Limb (tissue), 2 donors: ENCODE data around the gene CDRT15.
"Not testable (repeated sequence)": the region's sequence is repeated elsewhere in the genome, so short reads cannot be mapped to it uniquely, and the experiment has no call there.

Experiments
- DNase-seq, 2 donors: peaks; one replicate each; pipeline ENCODE4 v3.0.0-alpha.2; 2016; ENCODE audit errors: extremely low spot score in 2 of 2

The CDRT15 gene

DNA sequence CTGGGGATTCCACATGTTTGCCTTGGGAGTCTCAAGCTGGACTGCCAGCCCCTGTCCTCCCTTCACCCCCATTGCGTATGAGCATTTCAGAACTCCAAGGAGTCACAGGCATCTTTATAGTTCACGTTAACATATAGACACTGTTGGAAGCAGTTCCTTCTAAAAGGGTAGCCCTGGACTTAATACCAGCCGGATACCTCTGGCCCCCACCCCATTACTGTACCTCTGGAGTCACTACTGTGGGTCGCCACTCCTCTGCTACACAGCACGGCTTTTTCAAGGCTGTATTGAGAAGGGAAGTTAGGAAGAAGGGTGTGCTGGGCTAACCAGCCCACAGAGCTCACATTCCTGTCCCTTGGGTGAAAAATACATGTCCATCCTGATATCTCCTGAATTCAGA lies 28.9 kb downstream of the CDRT15 start:
- DNase-seq, result no peak

DNA sequence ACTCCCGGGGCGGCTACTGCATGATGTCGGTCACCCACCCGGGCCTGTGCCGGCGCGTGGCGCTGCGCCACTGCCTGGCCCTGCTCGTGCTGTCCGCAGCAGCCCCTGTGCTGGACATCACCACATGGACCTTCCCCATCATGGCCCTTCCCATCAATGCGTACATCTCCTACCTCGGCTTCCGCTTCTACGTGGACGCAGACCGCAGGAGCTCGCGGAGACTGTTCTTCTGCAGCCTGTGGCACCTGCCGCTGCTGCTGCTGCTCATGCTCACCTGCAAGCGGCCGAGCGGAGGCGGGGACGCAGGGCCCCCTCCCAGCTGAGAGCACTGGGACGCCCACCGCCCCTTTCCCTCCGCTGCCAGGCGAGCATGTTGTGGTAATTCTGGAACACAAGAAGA lies 29.8 kb downstream of the CDRT15 start:
- DNase-seq, result no peak

DNA sequence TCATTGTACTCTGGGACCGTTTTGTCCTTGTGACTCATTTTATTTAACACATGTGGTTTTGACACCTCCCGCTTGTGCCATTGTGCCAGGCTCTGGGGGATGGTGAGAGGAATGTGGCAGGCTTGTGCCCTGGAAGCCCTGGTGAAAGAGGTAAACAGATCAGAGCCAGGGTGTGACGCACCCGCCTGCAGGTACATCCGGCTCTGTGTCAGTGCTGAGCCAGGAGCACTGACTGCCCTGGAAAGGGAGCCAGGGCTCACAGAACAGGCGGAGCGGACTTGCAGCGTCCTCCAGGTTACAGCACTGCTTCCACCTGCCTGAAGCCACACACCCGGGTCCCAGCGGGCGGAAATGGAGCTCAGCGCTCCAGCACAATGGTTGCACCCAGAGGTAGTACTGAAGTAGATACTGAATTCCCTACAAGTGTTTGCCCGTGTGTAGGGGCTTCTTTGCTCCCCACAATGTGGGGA lies 30.6 kb downstream of the CDRT15 start:
- DNase-seq, result no peak

DNA sequence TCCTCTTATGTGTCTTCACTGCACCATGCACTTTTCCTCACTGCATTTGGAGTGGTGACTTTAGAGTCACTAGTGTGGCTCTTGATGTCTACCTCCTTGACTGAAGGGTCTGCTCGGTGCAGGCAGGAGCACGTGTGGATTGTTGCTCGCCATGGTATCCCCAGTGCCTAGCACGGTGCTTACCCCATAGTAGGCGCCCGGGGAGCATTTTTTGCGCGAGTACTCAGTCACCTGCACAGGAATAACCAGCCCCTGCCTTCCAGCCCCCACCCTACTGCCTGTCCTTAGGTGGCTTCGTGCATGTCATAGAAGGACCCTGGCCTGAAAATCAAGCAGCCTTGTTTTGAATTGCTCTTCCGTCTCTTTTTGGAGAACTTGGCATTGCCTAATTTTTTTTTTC lies 31.3 kb downstream of the CDRT15 start:
- DNase-seq, result no peak

DNA sequence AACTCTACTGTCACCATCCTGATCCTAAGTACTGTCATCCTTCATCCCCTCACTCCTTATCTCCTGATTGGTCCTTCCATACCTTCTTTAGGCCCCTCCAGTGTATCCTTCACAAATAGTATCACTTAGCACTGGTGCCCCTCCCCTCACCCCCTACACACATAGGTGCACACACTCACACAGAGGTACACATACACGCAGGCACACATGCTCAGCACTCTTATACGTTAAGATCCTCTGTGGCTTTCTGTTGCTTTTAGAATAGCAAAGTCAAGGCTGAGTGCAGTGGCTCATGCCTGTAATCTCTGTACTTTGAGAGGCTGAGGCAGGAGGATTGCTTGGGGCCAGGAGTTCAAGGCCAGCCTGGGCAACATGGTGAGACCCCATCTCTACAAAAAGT lies 32.1 kb downstream of the CDRT15 start:
- no peak for DNase-seq

DNA sequence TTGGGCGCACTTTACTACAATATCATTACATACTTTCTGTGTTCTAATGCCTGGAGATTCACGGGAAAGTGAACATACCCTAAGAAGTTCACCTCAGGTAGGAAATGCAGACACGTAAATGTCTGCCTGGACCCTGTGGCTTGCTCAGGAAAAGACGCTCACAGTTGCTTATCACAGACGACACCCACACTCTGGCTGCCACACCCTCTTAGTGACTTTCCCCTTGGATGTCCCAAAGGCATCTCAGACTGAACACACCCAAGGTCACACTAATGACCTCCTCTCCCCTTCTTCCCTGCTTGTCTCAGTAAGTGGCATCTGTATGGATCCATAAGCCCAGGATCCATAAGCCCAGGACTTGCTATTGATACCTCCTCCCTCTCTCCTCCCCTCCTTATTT lies 32.6 kb downstream of the CDRT15 start:
- DNase-seq, result no peak

DNA sequence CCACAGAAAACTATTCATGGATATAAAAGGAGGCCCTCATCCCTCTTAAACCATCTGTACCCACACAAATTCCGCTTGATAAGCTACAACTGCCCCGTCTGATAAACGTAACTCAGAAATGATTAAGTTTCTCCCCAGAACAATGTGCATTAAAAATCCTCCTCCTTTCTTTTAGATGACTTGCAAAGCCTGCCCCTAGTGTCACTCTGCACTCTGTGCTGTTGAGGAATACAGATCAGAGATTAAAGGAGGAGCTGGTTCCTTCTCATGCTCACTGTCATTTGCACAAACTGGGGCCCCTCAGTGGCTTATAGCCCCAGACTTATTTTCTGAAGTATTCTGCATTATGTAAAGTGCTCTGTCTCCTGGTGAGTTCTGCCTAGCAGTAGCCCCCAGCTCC lies 33.3 kb downstream of the CDRT15 start:
- no peak for DNase-seq

DNA sequence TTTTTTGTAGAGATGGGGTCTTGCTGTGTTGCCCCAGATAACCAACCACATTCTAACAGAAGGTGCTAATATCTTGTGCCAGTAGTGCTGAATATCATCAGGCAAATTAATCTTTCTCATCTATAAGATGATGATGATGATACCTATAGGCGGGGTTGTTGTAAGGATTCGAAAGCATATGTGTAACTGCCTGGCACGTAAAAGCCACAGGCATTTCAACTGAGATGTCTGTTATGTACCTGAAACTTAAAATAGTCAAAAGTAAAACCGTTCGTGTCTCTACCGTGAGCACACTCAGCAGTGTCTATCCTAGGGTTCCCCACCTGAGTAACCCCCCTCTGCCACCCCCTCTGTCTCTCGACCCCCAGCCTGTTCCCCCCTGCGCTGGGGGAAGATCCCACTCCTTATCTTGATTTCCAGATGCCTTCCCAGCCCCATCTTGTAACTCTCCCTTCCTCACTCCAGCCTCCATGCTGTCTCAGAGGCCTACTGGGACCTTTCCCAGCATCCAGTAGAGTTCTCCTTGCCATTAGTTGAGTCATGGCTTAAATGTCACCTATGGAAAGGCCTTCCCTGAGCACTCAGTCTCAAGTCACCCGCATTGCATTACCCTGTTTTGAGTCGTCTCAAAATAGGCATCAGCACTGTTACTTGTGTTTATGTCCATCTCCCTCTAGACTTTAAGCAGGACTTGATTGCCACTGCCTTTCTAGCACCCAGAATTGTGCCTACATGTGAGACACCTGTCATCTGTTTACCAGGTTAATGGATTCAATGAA lies 34.1 kb downstream of the CDRT15 start:
- DNase-seq, result no peak

DNA sequence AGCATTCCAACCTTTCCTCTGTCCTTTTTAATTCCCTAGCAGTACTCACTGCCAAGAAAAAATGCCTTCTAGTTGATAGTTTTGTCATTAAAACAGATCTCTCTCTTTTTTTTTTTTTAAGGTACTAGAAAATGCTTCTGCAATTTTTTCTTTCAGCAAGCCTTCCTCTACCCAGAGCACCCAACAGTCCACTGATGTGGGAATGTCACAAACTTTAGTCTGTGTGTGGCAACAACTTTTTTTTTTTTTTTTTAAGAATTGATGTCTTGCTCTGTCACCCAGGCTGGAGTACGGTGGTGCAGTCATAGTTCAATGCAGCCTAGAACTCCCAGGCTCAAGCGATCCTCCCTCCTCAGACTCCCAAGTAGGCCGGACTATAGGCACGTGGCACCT lies 34.7 kb downstream of the CDRT15 start:
- no peak for DNase-seq

DNA sequence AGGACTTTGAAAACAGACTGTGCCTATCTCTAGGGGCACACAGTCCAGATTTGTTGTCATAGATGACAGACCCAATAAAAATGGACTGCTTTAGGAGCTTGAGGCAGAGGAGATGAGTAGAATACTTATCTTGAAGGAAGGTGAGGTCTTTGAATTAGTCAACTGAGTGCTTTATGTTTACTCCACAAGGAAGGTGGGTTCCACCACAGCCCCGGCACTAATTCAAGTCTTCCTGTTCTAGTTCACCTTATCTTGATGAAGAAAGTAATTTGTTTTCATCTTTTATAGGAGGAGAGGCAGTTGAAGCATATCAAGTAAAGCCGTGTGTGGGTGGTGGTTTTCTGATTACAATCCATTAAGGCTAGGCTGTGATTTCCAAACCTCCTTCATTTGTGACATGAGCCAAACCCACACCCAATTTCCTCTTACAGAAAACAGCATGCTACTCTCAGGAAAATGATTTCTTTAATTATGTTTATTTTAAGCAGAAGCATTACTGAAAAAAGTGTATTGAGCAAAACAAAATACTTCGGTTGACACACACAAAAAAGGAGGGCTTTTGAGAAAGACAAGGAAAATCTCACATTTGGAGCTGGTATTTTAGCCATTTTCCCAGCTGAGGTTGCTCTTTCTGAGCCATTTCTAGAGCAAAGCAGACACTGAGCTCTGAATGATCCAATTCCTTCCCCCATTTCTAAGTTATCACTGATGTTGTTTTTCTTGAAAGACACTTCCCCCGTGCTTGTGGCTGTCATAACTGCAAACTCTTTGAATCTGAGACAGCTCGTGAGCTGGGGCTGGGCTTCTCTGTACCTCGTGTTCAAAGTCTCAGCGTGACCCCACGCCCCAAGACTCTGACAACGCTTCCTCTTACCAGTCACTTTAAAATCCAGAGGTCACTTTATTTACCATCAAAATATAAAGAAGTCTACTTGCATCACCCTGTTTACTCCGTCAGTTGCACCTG lies 35.4 kb downstream of the CDRT15 start:
- DNase-seq, result no peak

DNA sequence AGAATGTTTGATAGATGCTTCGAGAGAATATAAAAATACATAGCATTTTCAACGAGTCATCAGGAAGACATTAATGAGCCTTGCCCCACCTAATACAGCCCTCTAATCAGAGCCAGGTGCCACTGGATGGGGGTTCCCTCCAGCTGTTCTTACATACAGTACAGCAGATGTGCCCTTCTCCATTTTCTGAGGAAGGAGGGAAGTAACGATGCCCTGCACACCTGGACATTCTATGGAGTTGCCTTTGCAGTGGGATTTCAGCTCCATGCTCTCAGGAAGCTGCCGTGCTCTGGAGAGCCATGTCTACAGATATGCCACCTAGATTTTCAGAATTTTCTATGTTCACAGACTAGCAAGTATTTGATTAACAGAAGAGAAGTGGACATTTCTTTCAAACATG lies 36.3 kb downstream of the CDRT15 start:
- no peak for DNase-seq

DNA sequence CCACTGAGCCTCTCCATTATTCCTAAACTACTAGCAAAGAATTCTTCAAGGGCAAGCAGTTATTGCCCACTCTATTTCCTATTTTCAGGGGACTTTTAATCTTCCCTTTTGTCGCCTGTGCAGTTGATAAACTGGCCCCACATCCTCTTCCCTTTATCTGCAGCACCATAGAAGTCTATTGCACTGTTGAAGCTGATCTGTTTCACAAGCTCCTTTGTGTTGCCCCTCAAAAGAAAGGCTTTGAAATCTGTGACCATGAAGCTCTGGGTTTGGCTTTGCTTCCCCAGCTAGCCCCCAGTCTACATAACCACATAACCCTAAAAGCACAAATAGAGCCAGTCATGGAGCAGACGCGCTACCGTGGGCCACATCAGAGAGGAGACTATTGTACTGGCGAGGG lies 37.1 kb downstream of the CDRT15 start:
- no peak for DNase-seq

DNA sequence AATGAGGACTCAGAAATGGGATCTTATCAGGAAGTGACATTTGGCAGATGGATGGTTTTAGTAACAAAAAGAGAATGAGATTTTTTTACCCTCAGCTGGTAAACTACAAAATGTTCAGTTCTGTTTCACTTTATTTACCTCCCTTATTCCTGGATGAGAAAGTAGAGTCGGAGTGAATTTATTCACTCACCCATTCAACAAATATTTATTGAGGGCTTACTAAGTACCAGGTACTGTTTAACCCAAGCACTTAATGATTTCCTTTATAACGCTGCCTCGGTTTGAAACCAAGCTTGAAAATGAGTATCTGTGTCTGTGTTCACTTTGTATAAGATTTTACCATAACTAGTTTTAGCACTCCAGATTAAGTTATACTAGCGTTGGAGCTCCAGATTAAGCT lies 38.1 kb downstream of the CDRT15 start:
- DNase-seq, result no peak

DNA sequence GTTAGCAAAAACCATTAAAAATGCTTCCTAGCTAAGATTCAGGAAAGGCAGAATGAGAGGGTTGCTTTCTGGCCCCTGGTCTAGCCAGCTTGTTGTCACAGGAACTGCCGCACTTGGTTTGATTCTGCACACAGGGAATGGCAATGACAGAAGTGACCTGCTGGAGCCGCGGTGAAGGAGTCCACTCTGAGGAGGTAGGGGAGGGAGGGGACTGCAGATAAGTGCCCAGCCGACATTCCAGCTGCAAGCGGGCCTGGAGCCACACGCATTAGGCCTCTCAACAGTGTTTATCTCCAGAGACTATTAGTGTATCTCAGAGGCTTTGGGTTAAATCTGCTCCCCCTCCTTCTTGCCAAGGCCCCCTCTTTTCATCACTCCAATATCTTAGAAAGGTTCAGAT lies 38.6 kb downstream of the CDRT15 start:
- DNase-seq, result no peak

DNA sequence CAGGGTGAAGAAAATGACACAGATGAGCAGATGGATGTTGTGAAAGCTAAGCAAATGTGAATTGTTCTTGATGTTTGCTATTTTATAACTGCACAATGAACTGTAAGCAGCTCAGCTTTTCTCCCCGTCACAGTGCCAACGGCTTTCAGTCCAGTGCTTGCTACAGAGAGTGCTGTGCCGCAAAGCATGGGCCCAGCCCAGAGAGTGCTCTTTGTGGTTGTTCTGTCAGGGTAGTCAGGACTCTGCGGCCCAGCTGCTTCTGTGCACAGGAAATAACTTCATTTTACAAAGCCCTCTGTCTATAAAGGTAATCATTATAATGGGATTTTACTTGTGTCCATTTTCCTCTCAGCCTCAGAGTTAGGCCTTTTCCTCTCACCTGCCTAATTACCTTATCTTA lies 39.1 kb downstream of the CDRT15 start:
- DNase-seq, result no peak

DNA sequence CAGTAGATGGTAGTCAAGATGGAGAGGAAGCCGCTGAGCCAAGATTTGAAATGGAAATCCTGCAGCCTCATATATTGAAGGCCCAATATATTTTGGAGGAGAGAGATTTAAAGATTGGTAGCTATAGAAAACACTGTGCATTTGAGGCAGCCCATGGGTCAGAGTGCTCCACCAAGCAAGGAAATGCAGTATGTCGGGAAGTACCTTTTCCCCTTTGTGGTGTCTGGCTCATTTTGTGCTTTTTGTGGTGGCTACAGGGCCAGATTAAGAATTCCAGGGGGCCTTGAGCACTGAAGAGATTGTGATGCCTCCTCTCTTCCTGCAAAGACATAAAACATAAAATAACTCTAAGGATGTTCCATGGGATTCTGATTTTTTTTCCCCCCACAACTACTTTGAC lies 39.6 kb downstream of the CDRT15 start:
- DNase-seq, result no peak

DNA sequence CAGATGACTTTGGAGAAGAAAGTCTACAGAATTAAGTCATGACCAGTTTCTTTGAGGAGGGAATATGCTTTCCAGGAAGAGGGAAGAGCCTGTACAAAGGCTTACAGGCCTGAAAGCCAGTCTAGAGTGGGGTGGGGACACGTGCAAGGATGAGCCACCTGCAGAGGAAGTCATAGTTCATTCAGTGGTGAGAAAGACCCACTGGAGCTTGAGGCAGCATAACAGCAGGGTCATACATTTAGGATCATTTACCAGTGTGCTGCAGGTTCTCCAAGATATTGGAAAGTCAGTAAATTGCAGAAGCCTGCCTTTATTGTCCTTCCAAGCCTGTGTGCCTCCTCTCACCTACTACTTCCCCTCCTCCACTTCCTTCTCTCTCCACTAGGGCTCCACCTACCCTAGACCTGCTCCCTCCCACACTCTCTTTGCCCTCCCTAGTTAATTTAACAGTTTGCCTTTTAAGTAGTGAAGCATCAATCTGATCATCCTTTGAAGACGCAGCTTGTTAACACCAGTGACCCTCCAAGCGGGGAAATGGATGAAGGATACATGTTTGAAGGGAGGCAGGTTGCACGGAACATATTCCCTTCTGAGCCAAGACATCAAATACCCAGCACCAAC lies 40.2 kb downstream of the CDRT15 start:
- no peak for DNase-seq

DNA sequence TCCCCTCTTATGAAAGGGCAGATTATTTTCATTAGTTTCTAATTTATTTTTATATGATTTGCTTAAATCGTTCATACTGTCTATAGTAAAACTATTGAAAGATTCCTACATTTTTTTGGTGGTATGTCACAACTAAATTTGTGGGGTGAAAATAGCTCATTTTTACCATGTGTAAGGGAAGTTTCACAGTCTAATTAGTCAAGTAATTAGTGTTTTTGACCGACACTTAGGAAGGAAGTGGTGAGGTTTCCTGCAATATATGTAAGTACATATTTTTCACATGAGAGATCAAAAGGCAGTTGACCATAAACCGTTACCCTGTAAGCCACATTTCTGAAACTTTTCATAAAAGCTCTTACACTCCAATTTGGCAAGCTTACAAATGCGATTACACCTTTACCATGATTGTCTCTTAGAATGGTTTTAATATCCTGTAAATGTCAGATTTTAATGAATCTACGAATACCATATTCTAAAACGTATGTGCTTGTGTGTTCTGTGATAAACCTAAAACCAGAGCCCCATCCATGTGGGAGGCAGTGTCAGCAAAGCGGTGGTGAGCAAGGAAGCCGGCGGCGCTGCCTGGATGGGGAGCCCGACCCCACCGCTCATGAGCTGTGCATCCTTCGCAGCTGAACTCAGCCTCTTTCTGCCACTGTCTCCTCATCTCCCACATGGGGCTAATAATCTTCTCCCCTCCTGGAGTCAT lies 43.9 kb downstream of the CDRT15 start:
- DNase-seq, result not testable (repeated sequence)

DNA sequence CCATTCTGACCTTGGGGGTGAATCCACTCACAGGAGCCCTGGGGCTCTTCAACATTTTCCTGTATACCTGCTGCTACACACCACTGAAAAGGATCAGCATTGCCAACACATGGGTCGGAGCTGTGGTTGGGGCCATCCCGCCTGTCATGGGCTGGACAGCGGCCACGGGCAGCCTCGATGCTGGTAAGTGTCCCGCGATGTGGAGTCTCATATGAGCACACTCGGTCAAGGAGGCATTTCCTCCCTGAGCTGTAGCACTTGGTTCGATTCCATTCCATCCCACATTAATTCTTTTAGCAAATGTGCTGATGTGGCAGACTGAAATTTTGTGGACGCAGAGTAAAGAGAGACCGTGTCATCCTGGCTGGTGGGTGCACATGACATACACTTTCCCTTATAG lies 44.6 kb downstream of the CDRT15 start:
- DNase-seq, result not testable (repeated sequence)

DNA sequence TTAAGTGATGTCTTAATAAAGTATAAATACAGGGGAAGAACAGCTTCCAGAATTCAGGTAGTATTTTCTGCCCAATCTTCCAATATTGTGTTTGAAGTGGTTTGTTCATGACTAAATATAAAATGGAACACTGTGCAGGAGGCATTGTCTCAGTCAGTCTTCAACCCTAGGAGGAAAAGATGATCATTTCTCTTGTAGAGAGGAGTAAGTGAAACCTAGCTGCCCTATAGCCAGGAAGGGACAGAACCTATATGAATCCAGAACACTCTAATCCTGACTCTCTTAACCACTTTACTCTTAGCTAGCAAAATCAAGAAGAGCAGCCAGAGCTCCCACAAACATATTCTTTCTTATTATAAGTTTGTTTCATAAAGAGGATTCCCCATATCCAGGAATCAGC lies 45.2 kb downstream of the CDRT15 start:
- DNase-seq, result not testable (repeated sequence)

DNA sequence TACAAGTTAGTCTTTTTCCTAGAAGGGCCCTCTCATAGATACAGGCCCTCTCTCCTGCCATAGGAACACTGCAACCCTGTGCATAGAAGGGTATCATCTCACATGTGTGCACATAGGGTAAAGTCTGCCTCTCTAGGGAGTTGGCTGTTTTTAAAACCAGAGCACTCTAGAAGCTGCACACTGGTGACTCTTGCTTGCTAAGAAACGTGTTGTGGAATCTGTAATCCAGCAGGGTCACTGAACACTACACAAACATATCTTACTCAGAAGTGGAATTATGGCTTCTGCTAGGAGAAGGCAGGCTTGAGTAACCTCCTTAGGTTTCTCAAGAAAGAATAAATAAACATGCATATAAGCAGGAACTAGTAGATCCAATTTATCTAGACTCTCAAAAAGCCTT lies 45.9 kb downstream of the CDRT15 start:
- not testable (repeated sequence) for DNase-seq
